Ishikawa (cell line): ENCODE measurements around the gene LACTB.

Experiments used
- CEBPB ChIP-seq: IDR thresholded peaks from 2 replicates; pipeline ENCODE4 v1.6.1; 2012
- CREB1 ChIP-seq: IDR thresholded peaks from 2 replicates; pipeline ENCODE4 v1.6.1; 2012; ENCODE audit warnings: low read depth
- EP300 ChIP-seq: IDR thresholded peaks from 2 replicates; pipeline ENCODE4 v1.6.1; 2012; ENCODE audit warnings: borderline replicate concordance
- FOXM1 ChIP-seq: IDR thresholded peaks from 2 replicates; pipeline ENCODE4 v1.6.1; 2012; ENCODE audit warnings: low read depth, borderline replicate concordance
- NFIC ChIP-seq: IDR thresholded peaks from 2 replicates; pipeline ENCODE4 v1.6.1; 2012
- REST ChIP-seq: IDR thresholded peaks from 2 replicates; pipeline ENCODE4 v1.6.1; 2012; ENCODE audit warnings: low read depth, mild to moderate bottlenecking
- TAF1 ChIP-seq: IDR thresholded peaks from 2 replicates; pipeline ENCODE4 v1.6.1; 2012; ENCODE audit warnings: low read depth, mild to moderate bottlenecking
- TEAD4 ChIP-seq: IDR thresholded peaks from 2 replicates; pipeline ENCODE4 v1.6.1; 2012
- YY1 ChIP-seq: IDR thresholded peaks from 2 replicates; pipeline ENCODE4 v1.6.1; 2012; ENCODE audit warnings: low read depth
- TF ChIP-seq, protein P1 (sequence below): IDR thresholded peaks from 2 replicates; pipeline ENCODE4 v1.6.1; 2012

DNA sequence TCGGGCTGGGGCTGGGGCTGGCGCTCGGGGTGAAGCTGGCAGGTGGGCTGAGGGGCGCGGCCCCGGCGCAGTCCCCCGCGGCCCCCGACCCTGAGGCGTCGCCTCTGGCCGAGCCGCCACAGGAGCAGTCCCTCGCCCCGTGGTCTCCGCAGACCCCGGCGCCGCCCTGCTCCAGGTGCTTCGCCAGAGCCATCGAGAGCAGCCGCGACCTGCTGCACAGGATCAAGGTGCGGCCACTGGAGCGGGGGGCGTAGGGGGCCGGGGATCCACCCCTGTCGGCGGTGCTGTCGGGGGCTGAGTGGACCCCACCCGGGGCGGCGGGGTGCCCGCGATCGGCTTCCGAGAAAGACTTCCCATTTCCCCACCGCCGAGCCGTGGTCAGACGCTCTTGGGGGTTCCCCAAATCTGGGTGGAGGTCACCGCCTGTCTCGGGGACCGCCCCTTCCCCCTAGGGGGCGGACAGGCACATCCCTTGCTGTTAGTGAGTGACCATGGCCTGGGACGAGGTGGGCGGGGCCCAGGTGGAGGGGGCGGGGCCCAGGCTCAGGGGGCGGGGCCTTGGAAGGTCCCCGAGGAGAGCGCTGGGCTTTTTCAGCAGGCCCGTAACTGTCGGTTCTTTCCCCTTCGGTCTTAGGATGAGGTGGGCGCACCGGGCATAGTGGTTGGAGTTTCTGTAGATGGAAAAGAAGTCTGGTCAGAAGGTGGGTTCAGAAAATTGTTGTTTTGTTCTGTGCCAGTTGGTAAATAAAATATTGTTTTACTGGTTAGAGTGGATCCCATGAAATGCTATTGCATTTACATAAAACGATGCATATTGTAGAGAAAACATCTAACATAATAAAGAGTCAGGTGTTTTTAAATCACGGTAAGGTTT, 578 bp downstream of the LACTB start:
- TF ChIP-seq TEAD4: no peak
- TF ChIP-seq, protein P1, sequence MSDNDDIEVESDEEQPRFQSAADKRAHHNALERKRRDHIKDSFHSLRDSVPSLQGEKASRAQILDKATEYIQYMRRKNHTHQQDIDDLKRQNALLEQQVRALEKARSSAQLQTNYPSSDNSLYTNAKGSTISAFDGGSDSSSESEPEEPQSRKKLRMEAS: no peak
- no peak for TF ChIP-seq EP300
- TF ChIP-seq YY1: no peak
- no peak for TF ChIP-seq TAF1
- TF ChIP-seq NFIC: no peak
- TF ChIP-seq CEBPB: no peak
- no peak for TF ChIP-seq REST
- no peak for TF ChIP-seq FOXM1
- TF ChIP-seq CREB1: no peak
